ENCODE results near the gene IFT80. TPM values are rescaled to one million over a fixed set of nuclear protein-coding genes. Genes with fewer than 3 reads are reported as not detected.

The IFT80 gene
- total RNA-seq, 2 experiments from 2014 or later = 9.2 to 10.4 TPM

DNA sequence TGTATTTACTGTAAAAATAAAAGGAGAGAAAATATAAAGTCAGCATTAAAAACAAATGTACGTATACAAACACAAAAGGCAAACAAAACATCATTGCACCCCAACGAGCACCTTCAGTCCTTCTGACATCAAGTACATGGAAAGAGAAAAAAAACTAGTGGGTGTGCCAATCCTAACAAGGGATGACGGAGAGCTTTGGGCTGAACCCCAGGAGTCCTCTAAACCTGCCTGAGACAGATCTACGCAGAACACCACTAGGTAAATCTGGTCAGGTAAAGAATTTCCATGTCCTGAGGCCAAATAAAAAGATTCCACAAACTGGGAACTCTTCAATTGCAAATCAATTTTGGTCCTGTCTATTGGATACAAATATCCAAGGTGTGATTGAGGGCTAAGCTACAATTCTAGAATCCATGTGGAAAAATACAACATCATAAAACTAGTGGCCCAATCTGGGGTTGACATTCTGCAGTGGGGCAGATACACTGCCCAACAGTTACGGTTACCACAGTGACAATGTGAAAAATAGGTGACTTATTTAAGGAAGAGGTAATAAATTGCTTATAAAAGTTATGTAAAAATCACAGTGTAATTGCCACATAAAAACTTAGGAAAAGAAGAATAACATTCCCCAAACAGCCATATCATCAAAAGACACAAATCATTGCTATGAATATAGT, 14.2 kb downstream of the IFT80 start:
- DNase-seq (no peak), ATAC-seq (no peak)
- TF ChIP-seq, protein P1, sequence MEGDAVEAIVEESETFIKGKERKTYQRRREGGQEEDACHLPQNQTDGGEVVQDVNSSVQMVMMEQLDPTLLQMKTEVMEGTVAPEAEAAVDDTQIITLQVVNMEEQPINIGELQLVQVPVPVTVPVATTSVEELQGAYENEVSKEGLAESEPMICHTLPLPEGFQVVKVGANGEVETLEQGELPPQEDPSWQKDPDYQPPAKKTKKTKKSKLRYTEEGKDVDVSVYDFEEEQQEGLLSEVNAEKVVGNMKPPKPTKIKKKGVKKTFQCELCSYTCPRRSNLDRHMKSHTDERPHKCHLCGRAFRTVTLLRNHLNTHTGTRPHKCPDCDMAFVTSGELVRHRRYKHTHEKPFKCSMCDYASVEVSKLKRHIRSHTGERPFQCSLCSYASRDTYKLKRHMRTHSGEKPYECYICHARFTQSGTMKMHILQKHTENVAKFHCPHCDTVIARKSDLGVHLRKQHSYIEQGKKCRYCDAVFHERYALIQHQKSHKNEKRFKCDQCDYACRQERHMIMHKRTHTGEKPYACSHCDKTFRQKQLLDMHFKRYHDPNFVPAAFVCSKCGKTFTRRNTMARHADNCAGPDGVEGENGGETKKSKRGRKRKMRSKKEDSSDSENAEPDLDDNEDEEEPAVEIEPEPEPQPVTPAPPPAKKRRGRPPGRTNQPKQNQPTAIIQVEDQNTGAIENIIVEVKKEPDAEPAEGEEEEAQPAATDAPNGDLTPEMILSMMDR (IDR thresholded peaks at IDR 0.05) = no peak
- Mint-ChIP-seq H3K27ac (no peak overlapping the region), H3K36me3 (ENCODE audit: low read depth) (peaks cover 8% of the 10 kb centered on the region), H3K4me1 (ENCODE audit: low read depth) (peaks cover 3% of the 10 kb centered on the region), H3K4me3 (no peak overlapping the region), H3K9me3 (no peaks in the 10 kb centered on the region), H3K27me3 (no peaks in the 10 kb centered on the region)
- intact Hi-C loops (cut with micrococcal nuclease) = no loop called here
- POLR2A ChIA-PET = no interaction called here
- CTCF ChIA-PET = no interaction called here

DNA sequence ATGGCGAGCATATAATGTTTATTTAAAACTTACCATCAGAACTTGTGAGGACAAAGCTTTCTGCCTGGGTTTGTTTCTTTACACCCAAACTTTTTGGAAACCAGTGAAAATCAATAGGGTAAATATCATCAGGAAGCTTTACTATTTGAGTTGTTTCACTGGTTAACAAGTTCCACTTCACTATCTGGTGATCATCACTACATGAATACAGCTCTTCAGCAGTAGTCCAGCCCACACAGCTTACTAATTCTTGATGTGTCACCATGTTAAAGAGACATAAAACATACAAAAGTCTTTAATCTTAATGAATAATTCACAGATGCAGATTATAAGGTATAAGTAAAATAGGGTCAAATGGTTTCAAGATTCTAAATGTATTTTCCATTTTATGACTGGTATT, 17.6 kb downstream of the IFT80 start:
- POLR2A ChIA-PET = no interaction called here
- TF ChIP-seq, protein P1 (IDR thresholded peaks at IDR 0.05) = no peak
- Mint-ChIP-seq H3K27ac (no peak overlapping the region), H3K27me3 (no peaks in the 10 kb centered on the region), H3K4me1 (ENCODE audit: low read depth) (peaks cover 3% of the 10 kb centered on the region), H3K9me3 (no peaks in the 10 kb centered on the region), H3K4me3 (no peak overlapping the region), H3K36me3 (ENCODE audit: low read depth) (peaks cover 8% of the 10 kb centered on the region)
- intact Hi-C loops (cut with micrococcal nuclease) = no loop called here
- no peak for DNase-seq
- CTCF ChIA-PET = no interaction called here
- ATAC-seq = no peak

DNA sequence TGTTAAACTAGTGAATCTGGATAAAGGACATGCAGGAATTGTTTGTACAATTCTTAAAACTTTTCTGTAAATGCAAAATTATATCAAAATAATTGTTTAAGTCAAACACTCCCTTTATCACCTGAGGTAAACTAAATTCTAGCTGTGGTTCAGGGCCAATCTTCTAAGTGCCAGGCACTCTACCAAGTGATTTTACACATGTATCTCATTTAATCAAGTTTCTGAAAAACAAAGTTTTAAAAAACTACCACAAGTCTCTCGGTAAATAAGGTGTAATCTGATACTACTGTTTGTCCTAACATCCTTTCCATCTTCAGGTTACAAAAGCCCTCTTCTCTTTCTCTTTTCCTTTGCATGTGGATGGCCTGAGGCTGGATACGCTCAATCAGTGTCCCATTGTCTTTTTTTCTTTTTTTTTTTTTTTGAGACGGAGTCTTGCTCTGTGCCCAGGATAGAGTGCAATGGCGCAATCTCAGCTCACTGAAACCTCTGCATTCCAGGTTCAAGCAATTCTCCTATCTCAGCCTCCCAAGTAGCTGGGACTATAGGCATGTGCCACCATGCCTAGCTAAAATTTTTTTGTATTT, 19.3 kb downstream of the IFT80 start:
- TF ChIP-seq, protein P1 (IDR thresholded peaks at IDR 0.05) = no peak
- H3K9me3 Mint-ChIP-seq = no peaks in the 10 kb centered on the region
- intact Hi-C loops (cut with micrococcal nuclease) = no loop called here
- ChIA-PET POLR2A (no interaction called here), CTCF (no interaction called here)
- no peak overlapping the region for H3K27ac Mint-ChIP-seq
- no peaks in the 10 kb centered on the region for H3K27me3 Mint-ChIP-seq
- H3K36me3 Mint-ChIP-seq (ENCODE audit: low read depth) = peaks cover 10% of the 10 kb centered on the region
- H3K4me1 Mint-ChIP-seq (ENCODE audit: low read depth) = no peaks in the 10 kb centered on the region
- ATAC-seq (no peak), DNase-seq (no peak)
- H3K4me3 Mint-ChIP-seq = no peak overlapping the region

DNA sequence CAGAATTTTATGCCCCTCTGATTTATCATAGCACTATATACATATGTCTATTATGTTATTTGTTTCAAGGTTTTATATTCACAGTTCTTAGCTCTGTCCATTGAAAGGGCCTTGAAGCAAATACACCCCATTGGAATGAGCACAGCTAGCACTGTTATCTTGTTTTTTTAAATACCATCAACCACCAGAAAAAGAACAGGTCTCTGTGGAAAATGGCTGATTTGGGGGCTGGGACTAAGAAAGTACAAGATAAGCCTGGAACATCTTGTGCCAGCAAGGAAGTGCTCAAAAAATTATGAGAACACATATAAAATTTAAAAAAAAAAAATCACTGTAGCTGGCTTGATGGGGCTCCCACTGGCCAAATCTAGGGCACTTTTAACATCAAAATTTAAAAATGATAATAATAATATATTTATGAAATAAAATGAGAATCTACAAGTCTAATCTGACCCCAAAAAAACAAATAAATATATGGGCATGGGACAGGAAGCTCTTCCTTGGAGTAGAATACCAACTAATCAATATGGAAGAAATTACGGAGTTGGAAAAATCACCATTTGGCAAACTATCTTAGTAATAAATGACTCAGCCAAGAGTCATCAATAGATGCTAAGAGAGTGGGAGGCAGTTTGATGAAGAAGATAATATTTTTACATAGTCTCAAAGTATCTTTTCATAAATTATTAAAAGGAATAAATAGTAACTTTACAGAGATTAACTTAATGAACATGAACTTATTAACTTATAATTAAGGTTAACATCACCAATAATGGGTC, 20.5 kb downstream of the IFT80 start:
- Mint-ChIP-seq H3K27ac (no peak overlapping the region), H3K27me3 (no peaks in the 10 kb centered on the region), H3K36me3 (ENCODE audit: low read depth) (peaks cover 20% of the 10 kb centered on the region), H3K4me1 (ENCODE audit: low read depth) (no peaks in the 10 kb centered on the region), H3K9me3 (no peaks in the 10 kb centered on the region), H3K4me3 (no peak overlapping the region)
- POLR2A ChIA-PET = interaction anchor here (0.8 kb wide), 1 partner anchor 17 kb away, joined by 3 read pairs; no protein-coding TSS in a partner anchor
- DNase-seq = no peak
- TF ChIP-seq, protein P1 (IDR thresholded peaks at IDR 0.05) = no peak
- CTCF ChIA-PET = no interaction called here
- ATAC-seq = no peak
- intact Hi-C loops (cut with micrococcal nuclease) = no loop called here

DNA sequence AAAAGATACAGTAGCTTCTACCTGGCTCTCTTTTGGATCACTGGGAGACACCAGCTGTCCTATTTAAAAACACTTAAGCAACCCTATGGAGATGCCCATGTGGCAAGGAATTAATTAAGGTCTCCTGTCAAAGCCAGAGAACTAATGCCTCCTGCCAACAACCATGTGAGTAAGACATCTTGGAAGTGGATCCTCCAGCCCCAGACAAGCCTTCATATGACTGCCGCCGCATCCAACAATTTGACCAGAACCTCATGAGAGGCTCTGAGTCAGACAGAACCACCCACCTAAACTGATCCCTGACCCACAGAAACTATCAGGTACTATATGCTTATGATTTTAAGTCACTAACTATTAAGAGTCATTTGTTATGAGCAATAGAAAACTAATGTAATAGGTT, 22.3 kb downstream of the IFT80 start:
- H3K36me3 Mint-ChIP-seq (ENCODE audit: low read depth) = peaks cover 20% of the 10 kb centered on the region
- DNase-seq = no peak
- no peaks in the 10 kb centered on the region for H3K4me1 Mint-ChIP-seq (ENCODE audit: low read depth)
- no peak overlapping the region for H3K4me3 Mint-ChIP-seq
- no peak overlapping the region for H3K27ac Mint-ChIP-seq
- TF ChIP-seq, protein P1 (IDR thresholded peaks at IDR 0.05) = no peak
- no peaks in the 10 kb centered on the region for H3K9me3 Mint-ChIP-seq
- no peak for ATAC-seq
- intact Hi-C loops (cut with micrococcal nuclease) = no loop called here
- H3K27me3 Mint-ChIP-seq = no peaks in the 10 kb centered on the region
- ChIA-PET POLR2A (no interaction called here), CTCF (no interaction called here)

Measured in activated CD8-positive, alpha-beta T cell treated with anti-CD3 and anti-CD28 coated beads for 36 hours (primary cell).